Neural crest cell (in vitro differentiated cells): ENCODE results near the gene IGF1R. TPM values are rescaled to one million over a fixed set of nuclear protein-coding genes. Genes with fewer than 3 reads are reported as not detected.

ENCODE experiments used
- DNase-seq: peaks from one replicate; pipeline ENCODE4 v3.0.0; 2021; ENCODE audit warnings: low read depth, mixed read lengths, low spot score
- H3K27ac Mint-ChIP-seq: one replicate; pipeline ENCODE4 v1.8.0; 2021; ENCODE audit warnings: mild to moderate bottlenecking, mixed read lengths; ENCODE audit not compliant: unreplicated experiment
- H3K27me3 Mint-ChIP-seq: 2 replicates; pipeline ENCODE4 v1.8.0; 2021; ENCODE audit warnings: low read depth, mild to moderate bottlenecking, mixed read lengths
- H3K36me3 Mint-ChIP-seq: 2 replicates; pipeline ENCODE4 v1.8.0; 2021; ENCODE audit warnings: low read depth, mild to moderate bottlenecking, mixed read lengths
- H3K4me1 Mint-ChIP-seq: 2 replicates; pipeline ENCODE4 v1.8.0; 2021; ENCODE audit warnings: mixed read lengths
- H3K4me3 Mint-ChIP-seq: one replicate; pipeline ENCODE4 v1.8.0; 2021; ENCODE audit warnings: mild to moderate bottlenecking, mixed read lengths
- H3K9me3 Mint-ChIP-seq: 2 replicates; pipeline ENCODE4 v1.8.0; 2021; ENCODE audit warnings: mixed read lengths
- CTCF ChIP-seq: fragments of 200-600 bp; sonication (generic); conservative IDR thresholded peaks from 2 replicates; pipeline ENCODE4 v1.5.0; 2021; ENCODE audit warnings: antibody characterized with exemption, mild to moderate bottlenecking
- total RNA-seq: library from RNA; stranded (reverse); gene quantifications from 2 replicates; pipeline ENCODE4 v1.2.1, GENCODE V29; 2021

IGF1R gene
- total RNA-seq, 1 donor from 2014 or later, result 67.6 TPM

- Mint-ChIP-seq H3K4me1 (peaks cover 9% of the 10 kb centered on the region), H3K36me3 (peaks cover 16% of the 10 kb centered on the region), H3K27me3 (no peaks in the 10 kb centered on the region), H3K9me3 (no peaks in the 10 kb centered on the region), H3K4me3 (no peak overlapping the region), H3K27ac (no peak overlapping the region)
- no peak for DNase-seq
- no peak for TF ChIP-seq CTCF
Measured at GRCh38 chr15:98926236-98926635, 277.9 kb downstream of the IGF1R start.

- no peaks in the 10 kb centered on the region for H3K9me3 Mint-ChIP-seq
Measured at GRCh38 chr15:98927022-98927421, 278.7 kb downstream of the IGF1R start.

GRCh38 chr15:98927996-98928395 lies 279.7 kb downstream of the IGF1R start:
- no peak for TF ChIP-seq CTCF
- Mint-ChIP-seq H3K27me3 (no peaks in the 10 kb centered on the region), H3K36me3 (peaks cover 14% of the 10 kb centered on the region), H3K4me3 (no peak overlapping the region), H3K9me3 (no peaks in the 10 kb centered on the region), H3K4me1 (no peaks in the 10 kb centered on the region), H3K27ac (no peak overlapping the region)
- no peak for DNase-seq

More at GRCh38 chr15:98927022-98927421, 278.7 kb downstream of the IGF1R start:
- Mint-ChIP-seq H3K27ac (no peak overlapping the region), H3K4me3 (no peak overlapping the region), H3K4me1 (peaks cover 5% of the 10 kb centered on the region), H3K27me3 (no peaks in the 10 kb centered on the region), H3K36me3 (peaks cover 14% of the 10 kb centered on the region)
- no peak for TF ChIP-seq CTCF
- no peak for DNase-seq

GRCh38 chr15:98930576-98930975 lies 282.2 kb downstream of the IGF1R start:
- no peak for DNase-seq

GRCh38 chr15:98931004-98931403 lies 282.7 kb downstream of the IGF1R start:
- Mint-ChIP-seq H3K9me3 (no peaks in the 10 kb centered on the region), H3K27ac (no peak overlapping the region), H3K4me3 (no peak overlapping the region), H3K4me1 (peaks cover 6% of the 10 kb centered on the region), H3K36me3 (peaks cover 11% of the 10 kb centered on the region), H3K27me3 (no peaks in the 10 kb centered on the region)
- no peak for DNase-seq
- TF ChIP-seq CTCF, result no peak

More at GRCh38 chr15:98930576-98930975, 282.2 kb downstream of the IGF1R start:
- Mint-ChIP-seq H3K4me3 (no peak overlapping the region), H3K27ac (no peak overlapping the region), H3K27me3 (no peaks in the 10 kb centered on the region), H3K4me1 (peaks cover 3% of the 10 kb centered on the region), H3K36me3 (peaks cover 14% of the 10 kb centered on the region), H3K9me3 (no peaks in the 10 kb centered on the region)
- no peak for TF ChIP-seq CTCF

GRCh38 chr15:98933406-98933805 lies 285.1 kb downstream of the IGF1R start:
- H3K9me3 Mint-ChIP-seq, result no peaks in the 10 kb centered on the region
- H3K27ac Mint-ChIP-seq, result no peak overlapping the region
- peaks cover 6% of the 10 kb centered on the region for H3K4me1 Mint-ChIP-seq
- H3K36me3 Mint-ChIP-seq, result peaks cover 6% of the 10 kb centered on the region
- H3K27me3 Mint-ChIP-seq, result no peaks in the 10 kb centered on the region
- DNase-seq, result no peak
- H3K4me3 Mint-ChIP-seq, result no peak overlapping the region
- no peak for TF ChIP-seq CTCF
